Endodermal cell (in vitro differentiated cells): Measurements from ENCODE around the gene RIT2. TPM values are rescaled to one million over a fixed set of nuclear protein-coding genes. Genes with fewer than 3 reads are reported as not detected.

ENCODE experiments used
- DNase-seq: peaks from one replicate; pipeline ENCODE4 v3.0.0-alpha.2; 2017
- H3K27ac ChIP-seq: 2 replicates; pipeline ENCODE4 v1.5.1; 2013; ENCODE audit warnings: mild to moderate bottlenecking, low read depth, low read length, moderate library complexity
- H3K27me3 ChIP-seq: 2 replicates; pipeline ENCODE4 v1.6.1; 2013; ENCODE audit warnings: mild to moderate bottlenecking, low read length, moderate library complexity; ENCODE audit not compliant: insufficient read depth, control insufficient read depth, poor library complexity, severe bottlenecking
- H3K36me3 ChIP-seq: 2 replicates; pipeline ENCODE4 v1.7.0; 2013; ENCODE audit warnings: mild to moderate bottlenecking, low read length, moderate library complexity; ENCODE audit not compliant: control insufficient read depth, insufficient read depth
- H3K4me1 ChIP-seq: one replicate; pipeline ENCODE4 v1.7.0; 2013; ENCODE audit warnings: low read length; ENCODE audit not compliant: control insufficient read depth, insufficient read depth
- H3K4me3 ChIP-seq: 2 replicates; pipeline ENCODE4 v1.5.1; 2013; ENCODE audit warnings: mild to moderate bottlenecking, low read length, moderate library complexity
- H3K9ac ChIP-seq: 2 replicates; pipeline ENCODE4 v1.6.1; 2013; ENCODE audit warnings: mild to moderate bottlenecking, low read length, moderate library complexity; ENCODE audit not compliant: poor library complexity, severe bottlenecking; ENCODE audit errors: extremely low read depth
- H3K9me3 ChIP-seq: 2 replicates; pipeline ENCODE4 v1.6.1; 2013; ENCODE audit warnings: mild to moderate bottlenecking, low read length, moderate library complexity; ENCODE audit not compliant: control insufficient read depth
- H3K27ac Mint-ChIP-seq: 2 replicates; pipeline ENCODE4 v1.8.0; 2020; ENCODE audit warnings: mixed read lengths
- H3K27me3 Mint-ChIP-seq: 2 replicates; pipeline ENCODE4 v1.8.0; 2021; ENCODE audit warnings: mild to moderate bottlenecking, mixed read lengths; ENCODE audit not compliant: insufficient read depth
- H3K36me3 Mint-ChIP-seq: 2 replicates; pipeline ENCODE4 v1.8.0; 2020; ENCODE audit warnings: low read depth, mixed read lengths
- H3K4me1 Mint-ChIP-seq: 2 replicates; pipeline ENCODE4 v1.8.0; 2020; ENCODE audit warnings: mixed read lengths
- H3K4me3 Mint-ChIP-seq: 2 replicates; pipeline ENCODE4 v1.8.0; 2020; ENCODE audit warnings: mild to moderate bottlenecking, moderate library complexity, mixed read lengths
- H3K9me3 Mint-ChIP-seq: 2 replicates; pipeline ENCODE4 v1.8.0; 2020; ENCODE audit warnings: mild to moderate bottlenecking, mixed read lengths
- WGBS, 2 experiments: methylation state at CpG; one replicate each; pipeline versions ENCODE4 v1.1.5 to v1.1.7; 2013; ENCODE audit warnings: missing lambda C conversion rate in 2 of 2, mixed read lengths in 1 of 2; ENCODE audit not compliant: insufficient coverage in 1 of 2, insufficient read length in 1 of 2; 5-methylcytosine and 5-hydroxymethylcytosine counted together
- total RNA-seq, 2 donors: library from RNA; stranded (reverse); fragmentation: NEBNext Ultra II Directional in 1 of 2; extraction: Animal tissue kit (Norgen Biotek cat#: 25700) in 1 of 2; gene quantifications; 2 replicates in 1 of 2; 3 replicates in 1 of 2; pipeline ENCODE4 v1.2.1, GENCODE V29; 2021
- TF ChIP-seq, protein P1 (sequence below): fragments of 200-600 bp; sonication (generic); conservative IDR thresholded peaks from 2 replicates; pipeline ENCODE4 v1.5.0; 2021; ENCODE audit warnings: antibody characterized with exemption, mild to moderate bottlenecking

RIT2 gene
- total RNA-seq, 2 donors from 2014 or later: 0.81 TPM; not detected in 1

DNA sequence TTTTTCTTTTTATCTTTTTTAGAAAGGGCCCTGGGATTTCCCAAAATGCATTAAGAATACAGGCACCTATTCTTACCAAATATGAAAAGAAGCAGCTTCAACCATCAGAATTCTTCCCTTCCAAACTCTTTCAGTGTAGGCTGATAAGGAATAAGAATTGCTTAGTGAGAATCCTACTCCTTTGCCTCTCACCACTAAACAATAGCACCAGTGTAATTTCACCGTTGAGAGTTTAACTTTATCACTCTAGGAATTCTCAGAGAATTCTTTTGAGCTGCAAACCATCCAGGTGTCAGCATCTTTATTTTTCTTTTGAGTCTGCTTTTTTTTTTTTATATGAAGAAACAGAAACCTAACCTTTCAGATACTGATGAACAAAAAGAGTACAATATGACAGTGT lies 194.9 kb downstream of the RIT2 start:
- H3K27ac Mint-ChIP-seq: peak overlapping the region; percentile 30

GRCh38 chr18:42915299-42915698 lies 200.2 kb downstream of the RIT2 start:
- no peaks in the 10 kb centered on the region for H3K9me3 ChIP-seq
- no peak overlapping the region for H3K9ac ChIP-seq
- Mint-ChIP-seq H3K36me3 (no peaks in the 10 kb centered on the region), H3K4me3 (no peak overlapping the region), H3K9me3 (no peaks in the 10 kb centered on the region), H3K27me3 (no peaks in the 10 kb centered on the region), H3K4me1 (peaks cover 17% of the 10 kb centered on the region), H3K27ac (no peak overlapping the region)
- H3K36me3 ChIP-seq: no peaks in the 10 kb centered on the region
- WGBS, 2 experiments: 80 to 90% methylated on average over 1 to 2 of the region's 2 CpGs
- DNase-seq: no peak
- H3K4me1 ChIP-seq: peaks cover 2% of the 10 kb centered on the region
- TF ChIP-seq, protein P1, sequence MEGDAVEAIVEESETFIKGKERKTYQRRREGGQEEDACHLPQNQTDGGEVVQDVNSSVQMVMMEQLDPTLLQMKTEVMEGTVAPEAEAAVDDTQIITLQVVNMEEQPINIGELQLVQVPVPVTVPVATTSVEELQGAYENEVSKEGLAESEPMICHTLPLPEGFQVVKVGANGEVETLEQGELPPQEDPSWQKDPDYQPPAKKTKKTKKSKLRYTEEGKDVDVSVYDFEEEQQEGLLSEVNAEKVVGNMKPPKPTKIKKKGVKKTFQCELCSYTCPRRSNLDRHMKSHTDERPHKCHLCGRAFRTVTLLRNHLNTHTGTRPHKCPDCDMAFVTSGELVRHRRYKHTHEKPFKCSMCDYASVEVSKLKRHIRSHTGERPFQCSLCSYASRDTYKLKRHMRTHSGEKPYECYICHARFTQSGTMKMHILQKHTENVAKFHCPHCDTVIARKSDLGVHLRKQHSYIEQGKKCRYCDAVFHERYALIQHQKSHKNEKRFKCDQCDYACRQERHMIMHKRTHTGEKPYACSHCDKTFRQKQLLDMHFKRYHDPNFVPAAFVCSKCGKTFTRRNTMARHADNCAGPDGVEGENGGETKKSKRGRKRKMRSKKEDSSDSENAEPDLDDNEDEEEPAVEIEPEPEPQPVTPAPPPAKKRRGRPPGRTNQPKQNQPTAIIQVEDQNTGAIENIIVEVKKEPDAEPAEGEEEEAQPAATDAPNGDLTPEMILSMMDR: no peak
- no peaks in the 10 kb centered on the region for H3K27me3 ChIP-seq
- H3K27ac ChIP-seq: no peak overlapping the region
- H3K4me3 ChIP-seq: no peak overlapping the region

More for the DNA sequence above, 194.9 kb downstream of the RIT2 start:
- H3K27me3 Mint-ChIP-seq: no peaks in the 10 kb centered on the region
- H3K4me1 Mint-ChIP-seq: peaks cover 40% of the 10 kb centered on the region
- TF ChIP-seq, protein P1: no peak
- peak overlapping the region; percentile 13 for H3K9ac ChIP-seq
- H3K36me3 ChIP-seq: no peaks in the 10 kb centered on the region
- H3K4me3 Mint-ChIP-seq: no peak overlapping the region
- no peak overlapping the region for H3K4me3 ChIP-seq
- DNase-seq: no peak
- peaks cover 20% of the 10 kb centered on the region for H3K4me1 ChIP-seq
- no peaks in the 10 kb centered on the region for H3K27me3 ChIP-seq
- WGBS, 2 experiments: 6% methylated on average over 1 of the region's 1 CpG; no CpG with 5 or more reads in 1 of the 2 experiments
- no peaks in the 10 kb centered on the region for H3K36me3 Mint-ChIP-seq
- no peaks in the 10 kb centered on the region for H3K9me3 Mint-ChIP-seq
- no peaks in the 10 kb centered on the region for H3K9me3 ChIP-seq
- H3K27ac ChIP-seq: no peak overlapping the region

- H3K9ac ChIP-seq: no peak overlapping the region
- Mint-ChIP-seq H3K27ac (no peak overlapping the region), H3K9me3 (no peaks in the 10 kb centered on the region), H3K4me3 (no peak overlapping the region), H3K4me1 (peaks cover 11% of the 10 kb centered on the region), H3K27me3 (no peaks in the 10 kb centered on the region), H3K36me3 (no peaks in the 10 kb centered on the region)
- H3K36me3 ChIP-seq: no peaks in the 10 kb centered on the region
- DNase-seq: no peak
- no peaks in the 10 kb centered on the region for H3K9me3 ChIP-seq
- TF ChIP-seq, protein P1: no peak
- H3K27me3 ChIP-seq: no peaks in the 10 kb centered on the region
- no peaks in the 10 kb centered on the region for H3K4me1 ChIP-seq
- no CpG with 5 or more reads among the region's 1 CpG for whole genome bisulfite sequencing, 2 experiments
- no peak overlapping the region for H3K27ac ChIP-seq
- no peak overlapping the region for H3K4me3 ChIP-seq
Observed at GRCh38 chr18:42914476-42914875, 201.0 kb downstream of the RIT2 start.
